Forelimb muscle (tissue), 1 donor: ENCODE data around the gene CTBP2. TPM values are rescaled to one million over a fixed set of nuclear protein-coding genes. Genes with fewer than 3 reads are reported as not detected.

ENCODE experiments used
- DNase-seq: peaks from one replicate; pipeline ENCODE4 v3.0.0-alpha.2; 2013; ENCODE audit warnings: low read depth
- polyA plus RNA-seq: library from polyadenylated mRNA; unstranded; fragments of 120-200 nt; gene quantifications from one replicate; pipeline ENCODE4 v1.2.1, GENCODE V29; 2013; ENCODE audit not compliant: insufficient read length

Gene CTBP2
- polyA plus RNA-seq, 1 donor, result 34.1 TPM

- no peak for DNase-seq
Measured at GRCh38 chr10:125125951-125126735, 34.2 kb downstream of the CTBP2 start.

DNA sequence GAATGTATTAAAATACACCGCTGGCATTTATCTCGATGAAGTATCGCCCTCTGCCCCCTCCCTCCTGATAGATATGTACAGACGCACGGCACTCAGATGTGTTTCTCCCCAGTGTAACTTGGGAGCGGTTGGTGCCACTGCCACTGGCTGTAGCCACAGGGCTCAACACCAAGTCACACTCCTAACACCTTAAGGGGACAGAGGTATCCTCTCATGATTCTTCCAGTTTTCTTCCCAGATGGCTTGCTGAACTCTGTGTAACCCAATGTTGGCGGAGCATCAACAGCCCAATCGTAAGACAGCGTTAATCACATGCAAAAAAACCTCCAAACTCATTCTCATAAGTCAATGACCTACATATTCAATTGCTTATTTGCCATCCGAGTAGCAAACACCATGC is 35.5 kb downstream of the CTBP2 start:
- no peak for DNase-seq

- no peak for DNase-seq
Measured at GRCh38 chr10:125124115-125124487, 36.3 kb downstream of the CTBP2 start.

- DNase-seq, result peak; percentile 31
Measured at GRCh38 chr10:125123476-125124114, 36.8 kb downstream of the CTBP2 start.

- DNase-seq, result no peak
Measured at GRCh38 chr10:125122566-125122965, 37.8 kb downstream of the CTBP2 start.

DNA sequence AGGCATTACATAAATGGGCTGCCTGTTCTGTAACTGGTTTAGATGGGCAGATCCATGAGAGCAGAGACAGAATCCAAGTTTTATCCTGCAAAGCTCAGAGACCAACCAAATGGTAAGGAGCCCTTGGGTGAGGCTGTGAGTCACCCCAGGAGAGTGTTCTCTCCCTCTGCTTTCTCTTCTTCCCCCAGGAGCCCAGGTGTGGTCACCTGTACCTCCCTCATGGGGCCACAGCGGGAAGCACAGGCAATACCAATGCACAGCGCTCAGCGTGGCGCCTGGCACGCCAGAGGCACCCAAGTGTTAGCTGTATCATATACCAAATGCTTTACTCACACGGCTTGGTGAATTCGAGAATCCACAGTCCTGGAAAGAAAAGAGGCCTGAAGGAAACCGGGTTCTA is 39.4 kb downstream of the CTBP2 start:
- no peak for DNase-seq

- DNase-seq, result no peak
Measured at GRCh38 chr10:125120053-125120710, 40.2 kb downstream of the CTBP2 start.

DNA sequence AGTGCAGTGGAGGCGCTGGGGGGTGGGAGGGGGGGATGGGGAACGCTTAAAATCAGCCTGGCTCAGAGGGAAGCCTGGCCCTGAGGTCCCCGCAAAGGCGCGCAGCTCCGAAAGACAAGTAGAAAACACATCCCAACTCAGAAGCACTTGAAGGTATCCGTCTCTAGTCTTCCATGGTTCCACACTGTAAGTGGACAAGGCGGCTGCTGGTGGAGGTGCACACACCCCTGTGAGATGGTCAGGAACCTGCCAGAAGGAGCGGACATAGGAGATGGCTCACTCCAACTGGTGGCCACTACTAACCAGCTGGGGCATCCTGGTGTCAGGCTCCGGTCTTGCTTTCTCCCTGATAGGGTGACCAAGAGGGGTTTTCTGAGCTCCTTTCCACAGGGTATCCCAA is 41.7 kb downstream of the CTBP2 start:
- no peak for DNase-seq

DNA sequence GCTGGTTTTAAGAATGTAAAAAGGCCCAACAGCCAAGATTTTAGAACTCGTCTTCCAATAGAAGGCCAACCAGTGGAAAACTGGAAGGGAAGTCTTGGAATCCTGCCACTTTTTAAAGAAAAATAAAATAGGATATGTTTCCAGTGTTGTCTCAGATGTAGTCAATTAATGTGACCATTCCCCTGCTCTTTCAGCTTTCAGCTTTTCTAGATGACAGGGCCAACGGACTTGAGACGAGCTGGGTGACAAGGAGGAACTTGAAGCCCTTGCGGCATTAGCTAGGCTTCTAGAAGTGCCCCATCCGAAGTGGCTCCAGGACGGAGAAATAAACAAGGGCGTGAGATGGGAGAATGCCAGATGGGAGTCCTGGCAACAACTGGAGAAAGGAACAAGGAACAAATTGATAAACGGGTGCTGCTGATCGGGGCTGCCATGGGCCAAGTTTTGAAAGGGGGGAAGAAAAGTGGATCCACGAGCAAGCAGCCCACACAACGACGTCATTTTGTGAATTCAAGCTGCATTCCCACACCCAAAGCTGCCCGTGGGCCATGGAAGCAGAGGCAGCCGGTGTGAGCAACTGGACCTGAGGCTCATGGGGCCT is 42.3 kb downstream of the CTBP2 start:
- DNase-seq, result peak; percentile 87

GRCh38 chr10:125116652-125117310 is 43.6 kb downstream of the CTBP2 start:
- no peak for DNase-seq

DNA sequence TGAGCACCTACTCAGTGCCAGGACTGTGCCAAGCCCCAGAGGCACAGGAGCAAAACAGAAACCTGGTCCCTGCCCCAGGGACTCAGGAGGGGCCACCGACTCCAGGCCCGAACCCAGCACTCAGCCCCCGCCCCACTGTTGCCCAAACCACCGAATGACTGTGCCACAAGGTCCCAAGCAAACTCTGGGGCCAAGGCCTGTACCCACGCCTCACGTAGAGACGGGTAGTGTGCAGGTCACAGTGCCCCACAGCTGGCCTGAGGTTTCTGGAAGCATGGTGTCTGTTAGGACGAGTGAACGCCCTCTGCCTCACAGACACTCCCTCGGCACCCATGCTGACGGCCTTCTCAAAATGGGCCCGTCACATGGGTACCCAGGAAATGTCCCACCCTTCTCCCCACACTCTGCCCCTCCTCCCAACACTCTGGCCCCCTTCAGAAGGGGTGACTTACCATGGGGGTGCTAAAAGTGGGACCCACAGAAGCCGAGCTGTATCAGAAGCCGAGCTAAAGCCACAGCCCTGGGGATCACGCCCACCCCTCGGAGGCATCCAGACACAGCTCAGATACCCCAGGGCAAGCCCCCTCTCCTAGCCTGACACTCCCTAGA is 44.2 kb downstream of the CTBP2 start:
- DNase-seq, result no peak

DNA sequence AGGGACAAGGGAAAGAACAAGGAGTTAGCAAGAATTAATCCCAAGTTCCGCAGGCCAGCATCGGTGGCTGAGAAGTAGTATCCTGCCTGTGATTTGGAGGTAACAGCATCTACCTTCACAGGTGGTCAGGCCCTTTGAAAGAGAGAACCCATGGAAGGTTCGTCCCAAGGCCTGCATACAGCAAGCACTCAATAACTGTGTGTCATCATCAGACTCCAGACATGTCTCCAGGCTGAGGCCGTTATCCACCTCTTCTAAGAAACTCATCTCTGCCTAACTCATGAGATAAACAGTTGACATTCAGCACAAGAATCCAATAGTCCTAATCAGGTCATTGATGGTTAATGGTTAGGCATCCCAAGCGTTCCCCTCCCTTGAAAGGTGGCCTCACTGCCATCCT is 45.0 kb downstream of the CTBP2 start:
- no peak for DNase-seq

DNA sequence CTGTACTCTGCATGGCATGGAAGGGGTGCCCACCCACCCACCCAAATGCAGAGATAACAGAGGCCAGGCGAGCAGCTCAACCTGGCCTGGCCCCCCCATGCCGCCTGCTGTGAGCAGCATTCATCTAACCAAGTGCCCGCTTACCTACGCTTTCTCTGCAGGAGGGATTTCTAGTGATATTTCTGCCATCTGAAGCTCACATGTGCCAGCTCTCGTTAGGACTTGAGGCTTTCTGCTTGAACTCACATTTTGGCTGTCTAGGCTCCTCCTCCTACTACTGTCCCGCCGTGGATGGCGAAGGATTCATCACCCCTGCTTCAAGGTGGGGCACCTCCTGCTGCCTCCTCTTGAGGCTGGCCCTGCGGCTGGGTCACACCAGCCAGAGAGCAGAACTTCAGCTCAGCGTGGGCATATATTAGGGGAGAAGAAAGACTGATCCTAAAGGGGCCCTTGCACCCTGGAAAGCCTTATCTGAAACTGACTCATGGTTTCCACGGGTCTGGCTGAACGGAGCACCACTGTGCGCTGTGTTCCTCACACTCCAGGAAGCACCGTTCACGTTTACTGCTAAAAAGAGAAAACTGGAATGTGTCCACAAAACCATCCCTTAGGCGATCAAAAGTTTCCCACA is 45.5 kb downstream of the CTBP2 start:
- DNase-seq, result no peak

GRCh38 chr10:125113691-125114371 is 46.5 kb downstream of the CTBP2 start:
- peak; percentile 82 for DNase-seq

GRCh38 chr10:125112697-125113494 is 47.5 kb downstream of the CTBP2 start:
- no peak for DNase-seq

GRCh38 chr10:125111118-125111727 is 49.1 kb downstream of the CTBP2 start:
- no peak for DNase-seq

DNA sequence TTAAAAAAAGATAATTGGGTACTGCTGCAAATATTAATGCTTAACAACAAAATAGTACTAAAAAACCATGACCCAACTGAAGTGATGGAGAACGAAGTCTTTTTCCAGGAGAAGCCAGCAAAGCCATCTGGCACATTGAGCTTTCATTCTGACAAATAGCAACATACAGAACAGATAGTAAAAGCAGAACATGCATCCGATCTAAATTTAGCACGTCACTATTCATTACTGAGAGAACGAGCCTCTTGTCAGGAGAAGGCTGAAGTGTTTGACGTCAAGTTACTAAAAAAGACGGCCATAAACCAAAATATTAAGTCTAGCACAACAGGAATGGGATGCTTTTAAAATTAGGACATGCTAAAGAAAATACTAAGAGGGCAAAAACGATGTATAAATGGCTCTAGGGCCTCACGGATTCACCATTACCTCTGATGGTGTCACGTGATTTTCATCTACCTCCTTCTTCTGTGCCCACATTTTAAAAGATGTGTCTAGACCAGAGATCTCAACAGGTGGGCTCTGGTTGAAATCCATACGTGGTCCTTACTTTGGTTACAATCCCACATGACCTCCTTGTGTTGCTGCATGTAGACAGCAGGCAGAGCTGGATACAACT is 52.3 kb downstream of the CTBP2 start:
- no peak for DNase-seq

DNA sequence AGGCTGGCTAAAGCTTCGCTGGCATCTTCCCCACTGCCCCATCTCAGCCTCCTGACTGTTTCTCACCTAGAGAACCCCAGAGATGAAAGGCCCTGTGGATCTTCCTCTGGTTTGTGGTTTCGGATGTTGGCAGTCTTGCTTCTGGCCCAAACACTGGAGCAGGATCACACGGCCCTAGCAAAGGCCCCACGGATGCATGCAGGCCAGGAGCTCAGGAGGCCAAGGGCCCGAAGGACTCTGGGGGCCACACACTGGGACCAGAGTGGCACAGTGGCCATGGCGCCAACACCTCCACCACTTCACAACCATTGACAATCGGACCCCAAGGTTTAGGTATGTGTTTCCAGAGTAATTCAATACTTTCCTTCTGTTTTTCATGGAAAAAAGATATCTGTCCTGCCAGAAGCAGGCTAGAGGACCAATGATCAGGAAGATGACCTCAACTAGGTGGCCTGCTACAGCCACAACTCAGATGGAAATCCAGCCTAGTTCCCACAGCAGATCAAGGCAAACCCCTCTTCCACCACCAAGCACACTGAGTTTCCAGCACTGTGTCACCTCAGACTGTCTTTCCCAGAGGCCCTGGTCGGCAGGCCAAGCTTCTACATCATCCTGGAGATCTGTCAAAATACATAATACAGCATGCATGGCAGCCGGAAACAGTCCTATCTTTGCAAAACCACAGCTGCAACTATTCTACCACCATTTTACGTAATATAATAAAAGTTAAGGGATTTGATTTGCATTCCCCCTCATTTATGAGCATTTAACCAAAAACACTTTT is 53.0 kb downstream of the CTBP2 start:
- no peak for DNase-seq
